Measurements from ENCODE around the gene MVB12A.

Gene MVB12A

GRCh38 chr19:17447704-17448130, 27.9 kb downstream of the MVB12A start:
- H3K27ac Mint-ChIP-seq: no peak overlapping the region
- ATAC-seq (ENCODE audit: low read depth) (no peak), DNase-seq (ENCODE audit: low spot score in 2 of 2) (no peak)
- H3K9me3 Mint-ChIP-seq: no peaks in the 10 kb centered on the region
- no peaks in the 10 kb centered on the region for H3K36me3 Mint-ChIP-seq
- peaks cover 14% of the 10 kb centered on the region for H3K27me3 Mint-ChIP-seq
- H3K4me1 Mint-ChIP-seq: peaks cover 3% of the 10 kb centered on the region
- H3K4me3 Mint-ChIP-seq: peak overlapping the region; percentile 40

GRCh38 chr19:17448131-17448967, 28.5 kb downstream of the MVB12A start, which contains the start of gene TMEM221:
TSS of gene TMEM221 (minus strand) at chr19:17448668. CDS start at chr19:17448462, 206 bp downstream.
- peak within 1 kb of the TSS; percentile 40 for H3K4me3 Mint-ChIP-seq
- H3K36me3 Mint-ChIP-seq: no peaks in the 10 kb centered on the region
- no peaks in the 10 kb centered on the region for H3K9me3 Mint-ChIP-seq
- ATAC-seq (ENCODE audit: low read depth) (peak; percentile 88), DNase-seq (ENCODE audit: low spot score in 2 of 2) (peak; percentile 46 to 50)
- peaks cover 17% of the 10 kb centered on the region for H3K27me3 Mint-ChIP-seq
- H3K27ac Mint-ChIP-seq: no peak within 1 kb of the TSS
- H3K4me1 Mint-ChIP-seq: peaks cover 4% of the 10 kb centered on the region

DNA sequence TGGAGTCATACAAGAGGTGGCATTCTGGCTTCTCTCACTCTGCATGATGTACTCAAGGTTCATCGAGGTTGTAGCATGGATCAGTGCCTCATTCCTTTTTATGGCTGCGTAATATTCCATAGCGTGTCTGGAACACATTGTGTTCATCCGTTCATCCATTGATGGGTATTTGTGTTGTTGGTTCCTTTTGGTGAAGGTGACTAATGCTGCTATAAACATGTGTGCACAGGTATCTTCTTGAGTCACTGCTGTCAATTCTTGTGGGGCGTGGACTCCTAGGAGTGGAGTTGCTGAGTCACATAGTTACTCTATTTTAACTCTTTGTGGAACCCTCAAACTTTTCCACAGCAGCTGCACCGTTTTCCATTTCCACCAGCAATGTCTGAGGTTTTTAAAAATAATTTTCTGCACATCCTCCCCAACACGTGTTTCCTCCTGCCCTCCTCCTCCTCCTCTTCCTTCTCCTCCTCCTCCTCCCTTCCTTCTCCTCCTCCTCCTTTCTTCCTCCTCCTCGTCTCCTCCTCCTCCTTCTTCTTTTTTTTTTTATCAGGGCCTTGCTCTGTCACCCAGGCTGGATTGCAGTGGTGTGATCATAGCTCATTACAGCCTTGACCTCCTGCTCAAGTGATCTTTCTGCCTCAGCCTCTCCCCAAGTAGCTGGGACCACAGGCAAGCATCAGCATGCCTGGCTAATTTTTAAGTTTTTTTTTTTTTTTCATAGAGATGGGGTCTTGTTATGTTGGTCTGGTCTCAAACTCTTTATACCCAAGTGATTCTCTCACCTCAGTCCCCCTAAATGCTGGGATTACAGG, 30.6 kb downstream of the MVB12A start:
- Mint-ChIP-seq H3K4me1 (peaks cover 9% of the 10 kb centered on the region), H3K27ac (no peak overlapping the region), H3K9me3 (no peaks in the 10 kb centered on the region), H3K4me3 (no peak overlapping the region), H3K36me3 (no peaks in the 10 kb centered on the region), H3K27me3 (peaks cover 28% of the 10 kb centered on the region)
- ATAC-seq (ENCODE audit: low read depth) (no peak), DNase-seq (ENCODE audit: low spot score in 2 of 2) (no peak)

DNA sequence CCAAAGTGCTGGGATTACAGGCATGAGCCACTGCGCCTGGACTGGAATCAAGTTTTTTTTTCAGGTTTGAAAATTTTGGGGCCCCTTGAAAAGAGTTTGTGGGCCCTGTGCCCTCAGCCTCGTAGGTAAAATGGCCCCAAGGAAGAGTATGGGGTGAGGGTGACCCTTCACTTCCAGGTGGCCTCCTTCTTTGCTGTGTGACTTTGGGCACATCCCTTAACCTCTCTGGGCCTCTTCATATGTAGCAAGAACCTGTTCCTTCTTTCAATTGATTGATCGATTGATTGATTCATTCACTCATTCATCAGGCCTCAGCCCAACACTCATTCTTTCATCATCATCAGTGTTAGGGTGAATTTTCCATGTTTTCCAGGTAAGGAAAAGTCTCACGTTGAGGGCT, 32.0 kb downstream of the MVB12A start:
- ATAC-seq (ENCODE audit: low read depth) (no peak), DNase-seq (ENCODE audit: low spot score in 2 of 2) (no peak)
- peaks cover 9% of the 10 kb centered on the region for H3K4me1 Mint-ChIP-seq
- H3K27me3 Mint-ChIP-seq: peaks cover 30% of the 10 kb centered on the region
- H3K4me3 Mint-ChIP-seq: no peak overlapping the region
- H3K36me3 Mint-ChIP-seq: no peaks in the 10 kb centered on the region
- no peak overlapping the region for H3K27ac Mint-ChIP-seq
- H3K9me3 Mint-ChIP-seq: no peaks in the 10 kb centered on the region

GRCh38 chr19:17454576-17455071, 34.8 kb downstream of the MVB12A start:
- H3K9me3 Mint-ChIP-seq: no peaks in the 10 kb centered on the region

GRCh38 chr19:17455308-17456123, 35.7 kb downstream of the MVB12A start:
- Mint-ChIP-seq H3K36me3 (no peaks in the 10 kb centered on the region), H3K9me3 (no peaks in the 10 kb centered on the region), H3K4me1 (peaks cover 6% of the 10 kb centered on the region), H3K27me3 (peaks cover 31% of the 10 kb centered on the region), H3K27ac (no peak overlapping the region), H3K4me3 (no peak overlapping the region)
- DNase-seq (ENCODE audit: low spot score in 2 of 2) (no peak), ATAC-seq (ENCODE audit: low read depth) (no peak)

More at GRCh38 chr19:17454576-17455071, 34.8 kb downstream of the MVB12A start:
- ATAC-seq (ENCODE audit: low read depth) (no peak), DNase-seq (ENCODE audit: low spot score in 2 of 2) (no peak)
- Mint-ChIP-seq H3K27me3 (peaks cover 33% of the 10 kb centered on the region), H3K4me3 (no peak overlapping the region), H3K36me3 (no peaks in the 10 kb centered on the region), H3K27ac (no peak overlapping the region), H3K4me1 (peaks cover 9% of the 10 kb centered on the region)

DNA sequence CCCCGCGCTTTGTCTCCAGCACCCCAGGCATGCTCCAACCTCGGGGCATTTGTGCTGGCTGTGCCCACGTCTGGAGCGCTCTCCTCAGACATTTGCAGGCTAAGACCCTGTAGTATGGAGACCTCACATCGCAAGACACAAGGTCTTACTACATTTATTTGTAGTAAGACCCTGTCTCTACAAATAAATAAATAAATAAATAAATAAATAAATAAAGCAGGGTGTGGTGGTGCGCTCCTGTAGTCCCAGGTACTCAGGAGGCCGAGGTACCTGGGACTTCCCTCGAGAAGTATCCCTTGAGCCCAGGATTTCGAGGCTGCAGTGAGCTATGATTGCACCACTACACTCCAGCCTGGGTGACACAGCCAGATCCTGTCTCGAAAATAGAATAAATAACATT, 36.3 kb downstream of the MVB12A start:
- no peaks in the 10 kb centered on the region for H3K36me3 Mint-ChIP-seq
- peaks cover 30% of the 10 kb centered on the region for H3K27me3 Mint-ChIP-seq
- no peaks in the 10 kb centered on the region for H3K9me3 Mint-ChIP-seq
- peaks cover 6% of the 10 kb centered on the region for H3K4me1 Mint-ChIP-seq
- no peak for DNase-seq (ENCODE audit: low spot score in 2 of 2)
- no peak for ATAC-seq (ENCODE audit: low read depth)
- H3K4me3 Mint-ChIP-seq: no peak overlapping the region
- no peak overlapping the region for H3K27ac Mint-ChIP-seq

DNA sequence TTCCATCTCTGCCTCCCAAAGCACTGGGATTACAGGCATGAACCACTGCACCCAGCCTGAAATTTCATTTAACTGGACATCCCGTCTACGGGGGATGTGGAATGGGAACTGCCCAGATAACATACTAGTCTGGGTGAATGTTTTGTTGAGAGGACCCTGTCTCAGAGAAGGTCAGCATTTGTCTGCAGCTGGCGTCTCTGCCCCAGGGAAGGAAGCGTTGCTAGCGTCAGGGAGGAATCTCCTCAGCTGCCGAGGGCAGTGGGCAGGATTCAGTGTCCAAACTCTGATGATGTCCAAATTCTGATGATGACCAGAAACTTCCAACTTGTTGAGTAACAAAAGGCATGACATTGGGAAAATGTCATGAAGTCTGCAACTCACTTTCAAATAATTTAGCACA, 37.8 kb downstream of the MVB12A start:
- DNase-seq (ENCODE audit: low spot score in 2 of 2) (no peak), ATAC-seq (ENCODE audit: low read depth) (no peak)
- Mint-ChIP-seq H3K9me3 (no peaks in the 10 kb centered on the region), H3K27me3 (peaks cover 29% of the 10 kb centered on the region), H3K4me3 (no peak overlapping the region), H3K27ac (no peak overlapping the region), H3K4me1 (peaks cover 6% of the 10 kb centered on the region), H3K36me3 (no peaks in the 10 kb centered on the region)

DNA sequence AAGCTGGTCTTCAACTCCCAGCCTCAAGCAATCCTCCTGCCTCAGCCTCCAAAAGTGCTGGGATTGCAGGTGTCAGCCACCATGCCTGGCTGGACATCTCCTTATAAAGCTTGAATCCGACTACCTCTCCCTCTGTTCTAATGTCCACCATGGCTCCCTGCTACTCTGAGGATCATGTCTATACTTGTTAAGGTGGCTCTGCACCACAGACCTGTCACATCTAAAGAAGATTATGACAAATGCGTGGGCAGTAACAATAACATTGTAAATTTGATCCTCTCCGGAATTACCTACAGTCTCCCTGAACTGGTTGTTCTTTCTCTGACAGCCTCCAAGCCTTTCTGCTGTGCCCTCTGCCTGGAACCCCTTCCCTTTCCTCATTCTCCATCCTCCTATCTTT, 39.1 kb downstream of the MVB12A start:
- H3K27ac Mint-ChIP-seq: no peak overlapping the region
- H3K9me3 Mint-ChIP-seq: no peaks in the 10 kb centered on the region
- H3K27me3 Mint-ChIP-seq: peaks cover 26% of the 10 kb centered on the region

DNA sequence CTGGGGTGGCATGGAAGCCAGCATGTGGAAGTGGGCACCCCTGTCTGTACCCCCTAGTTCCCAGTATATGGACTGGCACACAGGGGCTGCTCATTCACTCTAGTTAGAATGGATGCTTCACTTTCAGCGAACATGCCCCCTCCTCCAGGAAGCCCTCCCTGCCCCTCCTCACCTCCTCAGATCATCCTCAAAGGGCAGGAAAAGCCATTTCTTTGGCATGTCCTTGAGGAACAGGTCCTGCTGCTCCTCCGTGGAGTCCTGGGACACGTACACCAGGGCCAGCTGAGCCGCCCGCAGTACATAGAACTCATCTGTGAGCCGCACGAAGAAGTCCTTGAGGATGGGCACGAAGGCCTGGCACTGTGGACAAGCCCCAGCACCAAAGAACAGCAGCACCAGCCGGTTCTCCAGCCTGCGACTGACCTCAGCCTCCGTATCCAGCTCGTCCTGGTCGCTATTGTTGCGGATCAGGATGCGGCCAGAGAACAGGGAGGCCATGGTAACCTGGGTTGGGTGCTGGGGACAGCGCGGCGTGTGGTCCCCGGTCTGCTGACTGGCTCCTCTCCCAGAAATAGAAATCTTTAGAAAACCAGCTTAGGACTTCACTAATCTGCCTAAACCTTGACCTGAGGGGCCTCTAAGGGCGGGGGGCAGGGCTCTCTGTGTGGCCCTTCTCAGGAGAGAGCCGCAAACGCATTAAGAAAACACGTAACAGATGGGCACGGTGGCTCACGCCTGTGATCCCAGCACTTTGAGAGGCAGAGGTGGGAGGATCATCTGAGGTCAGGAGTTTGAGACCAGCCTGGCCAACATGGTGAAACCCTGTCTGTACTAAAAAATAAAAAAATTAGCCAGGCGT, 40.8 kb downstream of the MVB12A start, which contains the start of gene NXNL1:
NXNL1 (minus strand) TSS at position 555 of the 859 bp plus-strand sequence; CDS start at position 498, 57 bp downstream.
- no peaks in the 10 kb centered on the region for H3K9me3 Mint-ChIP-seq
- ATAC-seq (ENCODE audit: low read depth): no peak
- no peak within 1 kb of the TSS for H3K4me3 Mint-ChIP-seq
- DNase-seq (ENCODE audit: low spot score in 2 of 2): no peak
- no peak within 1 kb of the TSS for H3K27ac Mint-ChIP-seq
- peaks cover 17% of the 10 kb centered on the region for H3K27me3 Mint-ChIP-seq
- no peaks in the 10 kb centered on the region for H3K4me1 Mint-ChIP-seq
- H3K36me3 Mint-ChIP-seq: no peaks in the 10 kb centered on the region

More for the DNA sequence above, 39.1 kb downstream of the MVB12A start:
- ATAC-seq (ENCODE audit: low read depth) (no peak), DNase-seq (ENCODE audit: low spot score in 2 of 2) (no peak)
- no peak overlapping the region for H3K4me3 Mint-ChIP-seq
- H3K4me1 Mint-ChIP-seq: peaks cover 2% of the 10 kb centered on the region
- H3K36me3 Mint-ChIP-seq: no peaks in the 10 kb centered on the region

DNA sequence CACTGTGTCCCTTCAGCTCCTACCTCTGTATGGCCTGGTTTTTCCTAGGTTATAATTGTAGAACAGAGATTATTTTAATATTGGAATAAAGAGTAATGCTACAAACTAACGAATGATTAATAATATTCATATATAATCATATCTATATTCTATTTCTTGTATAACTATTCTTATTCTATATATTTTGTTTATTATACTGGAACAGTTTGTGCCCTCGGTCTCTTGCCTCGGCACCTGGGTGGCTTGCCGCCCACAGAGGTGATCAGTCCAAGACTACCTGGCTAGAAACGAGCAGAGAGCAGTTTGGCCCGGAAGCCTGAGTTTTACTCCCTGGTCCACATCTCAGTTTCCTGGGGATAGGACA, 46.6 kb downstream of the MVB12A start:
- H3K9me3 Mint-ChIP-seq: no peaks in the 10 kb centered on the region
- no peak overlapping the region for H3K4me3 Mint-ChIP-seq
- ATAC-seq (ENCODE audit: low read depth) (no peak), DNase-seq (ENCODE audit: low spot score in 2 of 2) (no peak)
- peaks cover 2% of the 10 kb centered on the region for H3K27me3 Mint-ChIP-seq
- H3K36me3 Mint-ChIP-seq: no peaks in the 10 kb centered on the region
- H3K4me1 Mint-ChIP-seq: peaks cover 18% of the 10 kb centered on the region
- no peak overlapping the region for H3K27ac Mint-ChIP-seq

- DNase-seq (ENCODE audit: low spot score in 2 of 2) (no peak), ATAC-seq (ENCODE audit: low read depth) (no peak)
- Mint-ChIP-seq H3K9me3 (no peaks in the 10 kb centered on the region), H3K4me3 (peak overlapping the region; percentile 40), H3K27ac (no peak overlapping the region), H3K27me3 (peaks cover 2% of the 10 kb centered on the region), H3K4me1 (peaks cover 20% of the 10 kb centered on the region), H3K36me3 (no peaks in the 10 kb centered on the region)
Observed at GRCh38 chr19:17467471-17468301, 47.8 kb downstream of the MVB12A start.

Data from memory B cell (primary cell).